K562 (cell line): ENCODE measurements around the gene POFUT2. TPM values are rescaled to one million over a fixed set of nuclear protein-coding genes. Genes with fewer than 3 reads are reported as not detected.

ENCODE experiments used
- ATAC-seq: fragments of 200-7000 bp; cut with Tn5 transposase; 3 replicates; pipeline ENCODE4 v1.9.1; 2020; ENCODE audit warnings: moderate library complexity
- BruUV-seq: library from RNA; stranded (reverse); fragments of 400-500 nt; replicated peaks from 2 replicates; lab custom pipeline; 2021; lab: Mats Ljungman, UMichigan
- CTCF ChIA-PET: fragments of 300-600 bp; formaldehyde crosslinking; extraction: SDS; loops from one replicate; lab custom pipeline; 2021; ENCODE audit warnings: low intra/inter-chr PET ratio; lab: Yijun Ruan, JAX
- POLR2A ChIA-PET: fragments of 300-600, 350-650 bp; sonication (Branson Sonifier 250); formaldehyde crosslinking; extraction: SDS; loops from one replicate; lab custom pipeline; 2021; ENCODE audit warnings: antibody characterized with exemption, inconsistent platforms; lab: Yijun Ruan, JAX
- DNase-seq, 4 experiments: peaks; one replicate each; pipeline versions ENCODE4 v3.0.0 to v3.0.0-alpha.2; 2011 to 2018; ENCODE audit warnings: low spot score in 3 of 4, mixed read lengths in 3 of 4; ENCODE audit errors: extremely low read depth in 1 of 4
- FAIRE-seq: peaks from 2 replicates; lab custom pipeline; 2011; peaks lifted over from hg19 to GRCh38; lab: Jason Lieb, UNC
- H2AFZ ChIP-seq: 2 replicates; pipeline ENCODE4 v1.6.0; 2011; ENCODE audit warnings: low read depth, low read length, control low read depth, inconsistent platforms
- H3K27ac ChIP-seq: fragments of 200-600 bp; 3 replicates; pipeline ENCODE4 v1.8.0; 2011; ENCODE audit warnings: low read depth, mild to moderate bottlenecking, control low read depth, inconsistent platforms, low read length, moderate library complexity, mixed read lengths; ENCODE audit errors: extremely low read depth
- H3K27me3 ChIP-seq, 2 experiments: fragments of 300-600 bp in 1 of 2; 2 replicates in 1 of 2; 3 replicates in 1 of 2; pipeline versions ENCODE4 v1.6.0 to v1.8.0; 2011; ENCODE audit warnings: inconsistent platforms in 2 of 2, low read length in 2 of 2, mild to moderate bottlenecking in 1 of 2, mixed read lengths in 1 of 2, moderate library complexity in 1 of 2; ENCODE audit not compliant: control insufficient read depth in 2 of 2, insufficient read depth in 2 of 2
- H3K36me3 ChIP-seq: fragments of 300-600 bp; 3 replicates; pipeline ENCODE4 v1.8.0; 2011; ENCODE audit warnings: mild to moderate bottlenecking, low read length, inconsistent platforms; ENCODE audit not compliant: control insufficient read depth, insufficient read depth
- H3K4me1 ChIP-seq, 2 experiments: fragments of 200-600 bp in 1 of 2; replicated peaks in 1 of 2; 2 replicates in 1 of 2; 3 replicates in 1 of 2; pipeline versions ENCODE4 v1.5.1 to v1.8.0; 2011; ENCODE audit warnings: inconsistent platforms in 2 of 2, low read length in 2 of 2, mild to moderate bottlenecking in 1 of 2, mixed read lengths in 1 of 2, moderate library complexity in 1 of 2; ENCODE audit not compliant: control insufficient read depth in 2 of 2, insufficient read depth in 2 of 2
- H3K4me2 ChIP-seq: 2 replicates; pipeline ENCODE4 v1.6.1; 2011; ENCODE audit warnings: low read length, control low read depth, inconsistent platforms, mixed read lengths; ENCODE audit not compliant: insufficient read depth
- H3K4me3 ChIP-seq: fragments of 200-600 bp; sonication (generic), shearing (Covaris generic); 2 replicates; pipeline ENCODE4 v1.5.1; 2016; ENCODE audit warnings: control low read depth, inconsistent platforms
- H3K79me2 ChIP-seq: fragments of 200-600 bp; 3 replicates; pipeline ENCODE4 v1.8.0; 2011; ENCODE audit warnings: low read length, inconsistent platforms; ENCODE audit not compliant: control insufficient read depth, insufficient read depth
- H3K9ac ChIP-seq, 2 experiments: 2 replicates each; pipeline versions ENCODE4 v1.6.0 to v1.6.1; 2011; ENCODE audit warnings: low read depth in 2 of 2, low read length in 2 of 2, control low read depth in 1 of 2, inconsistent platforms in 1 of 2, mild to moderate bottlenecking in 1 of 2, mixed read lengths in 1 of 2; ENCODE audit not compliant: insufficient read depth in 1 of 2
- H3K9me1 ChIP-seq: one replicate; pipeline ENCODE4 v1.6.0; 2011; ENCODE audit warnings: inconsistent platforms, mild to moderate bottlenecking, low read length, moderate library complexity; ENCODE audit not compliant: control insufficient read depth, insufficient read depth
- H3K9me3 ChIP-seq: replicated peaks from 2 replicates; pipeline ENCODE4 v1.5.1; 2011; ENCODE audit warnings: low read depth, low read length, inconsistent platforms; ENCODE audit not compliant: control insufficient read depth, insufficient read depth
- H4K20me1 ChIP-seq: replicated peaks from 2 replicates; pipeline ENCODE4 v1.6.1; 2011; ENCODE audit warnings: low read length, inconsistent platforms, mixed read lengths; ENCODE audit not compliant: control insufficient read depth, insufficient read depth
- HMG20B ChIP-seq: fragments of 250-450 bp; sonication (Bioruptor Pico); IDR thresholded peaks from 2 replicates; pipeline ENCODE4 v1.5.0; 2021; ENCODE audit warnings: mild to moderate bottlenecking
- KDM2B ChIP-seq: fragments of 250-450 bp; sonication (Bioruptor Pico); IDR thresholded peaks from 2 replicates; pipeline ENCODE4 v1.8.0; 2021; ENCODE audit warnings: mild to moderate bottlenecking, moderate library complexity
- MIER1 ChIP-seq: fragments of 450-650 bp; IDR thresholded peaks from 2 replicates; pipeline ENCODE4 v1.6.1; 2016; ENCODE audit warnings: antibody characterized with exemption, mild to moderate bottlenecking, low read depth
- NR1H2 ChIP-seq: sonication (generic); formaldehyde crosslinking; IDR thresholded peaks from 2 replicates; pipeline ENCODE4 v1.4.0; 2020; ENCODE audit warnings: mild to moderate bottlenecking, missing genetic modification reagents
- PTTG1 ChIP-seq: fragments of 450-650 bp; IDR thresholded peaks from 2 replicates; pipeline ENCODE4 v1.6.1; 2016; ENCODE audit warnings: low read depth, mild to moderate bottlenecking, missing genetic modification characterization, missing compliant biosample characterization
- RBM25 ChIP-seq: fragments of 200-400 bp; formaldehyde crosslinking; IDR thresholded peaks from 2 replicates; pipeline ENCODE4 v1.6.1; 2018; ENCODE audit warnings: low read length, low read depth, moderate library complexity; ENCODE audit not compliant: severe bottlenecking
- SIN3A ChIP-seq, 2 experiments: fragments of 150-350 bp in 1 of 2; IDR thresholded peaks; 2 replicates each; pipeline ENCODE4 v1.6.1; 2011 to 2016; ENCODE audit warnings: borderline replicate concordance in 2 of 2, low read depth in 2 of 2, low read length in 2 of 2, mild to moderate bottlenecking in 2 of 2, moderate library complexity in 2 of 2; ENCODE audit not compliant: control insufficient read depth in 1 of 2
- SP2 ChIP-seq: IDR thresholded peaks from 2 replicates; pipeline ENCODE4 v1.6.1; 2011; ENCODE audit warnings: mild to moderate bottlenecking, low read depth, low read length, moderate library complexity; ENCODE audit not compliant: poor library complexity, severe bottlenecking; ENCODE audit errors: extremely low read depth
- WHSC1 ChIP-seq: IDR thresholded peaks from one replicate; pipeline ENCODE4 v1.6.1; 2012; ENCODE audit warnings: low read length, control low read depth, inconsistent platforms
- ZNF717 ChIP-seq: fragments of 250-450 bp; sonication (Bioruptor Pico); IDR thresholded peaks from 2 replicates; pipeline ENCODE4 v1.5.0; 2021
- WGBS: fragments of 100-300 bp; shearing (Covaris generic); methylation state at CpG from one replicate; pipeline ENCODE4 v1.1.6; 2016; ENCODE audit warnings: low coverage, mixed read lengths; ENCODE audit not compliant: insufficient coverage; ENCODE audit errors: missing lambda C conversion rate; 5-methylcytosine and 5-hydroxymethylcytosine counted together
- in situ Hi-C: fragments of 300-500 bp; cut with MboI; formaldehyde crosslinking; loops from 4 replicates; pipeline ENCODE4 v1.15.0; 2018; ENCODE audit warnings: inconsistent platforms, mixed read lengths
- intact Hi-C: fragments of 100-400 bp; cut with micrococcal nuclease; formaldehyde crosslinking; loops from 2 replicates; pipeline ENCODE4 v1.14.2; 2022
- polyA plus RNA-seq, 8 experiments: library from polyadenylated mRNA; depleted of rRNA in 4 of 8; stranded (reverse) in 5 of 8; unstranded in 3 of 8; fragments of >200 nt; fragmentation: Nextera tagmentation in 2 of 8; fragmentation: Illumina TruSeq in 1 of 8; extraction: Ambion mirVana in 2 of 8; extraction: Trizol in 1 of 8; gene quantifications; 2 replicates each; pipeline versions ENCODE4 v1.2.1 to v1.2.3, GENCODE V29; 2011 to 2014; ENCODE audit warnings: inconsistent platforms in 1 of 8, missing spikeins in 1 of 8
- total RNA-seq, 7 experiments: library from RNA; depleted of rRNA in 6 of 7; stranded (reverse); fragments of >200 nt in 6 of 7; fragmentation: Illumina TruSeq in 2 of 7; extraction: Trizol in 2 of 7; gene quantifications; 2 replicates each; pipeline versions ENCODE4 v1.2.1 to v1.2.3, GENCODE V29; 2011 to 2021; ENCODE audit warnings: low replicate concordance in 1 of 7
- TF ChIP-seq, protein P1 (sequence below): fragments of 200-800 bp; sonication (Bioruptor generic); IDR thresholded peaks from 2 replicates; pipeline ENCODE4 v1.6.1; 2016; ENCODE audit warnings: missing genetic modification characterization, missing compliant biosample characterization
- TF ChIP-seq, protein P2 (sequence below): fragments of 450-650 bp; formaldehyde crosslinking; IDR thresholded peaks from 2 replicates; pipeline ENCODE4 v1.4.0; 2020; ENCODE audit warnings: mild to moderate bottlenecking, moderate library complexity
- TF ChIP-seq, protein P3 (sequence below): fragments of 250-450 bp; sonication (Bioruptor Pico); IDR thresholded peaks from 2 replicates; pipeline ENCODE4 v1.8.0; 2022; ENCODE audit warnings: inconsistent platforms, mild to moderate bottlenecking, moderate library complexity, borderline replicate concordance

Gene POFUT2
- total and polyA plus RNA-seq, 9 of the 15 experiments (the other 6 are each of a cell fraction or from before 2014, with no cell fraction given) = 1.1 to 24.2 (median 11.0) TPM

DNA sequence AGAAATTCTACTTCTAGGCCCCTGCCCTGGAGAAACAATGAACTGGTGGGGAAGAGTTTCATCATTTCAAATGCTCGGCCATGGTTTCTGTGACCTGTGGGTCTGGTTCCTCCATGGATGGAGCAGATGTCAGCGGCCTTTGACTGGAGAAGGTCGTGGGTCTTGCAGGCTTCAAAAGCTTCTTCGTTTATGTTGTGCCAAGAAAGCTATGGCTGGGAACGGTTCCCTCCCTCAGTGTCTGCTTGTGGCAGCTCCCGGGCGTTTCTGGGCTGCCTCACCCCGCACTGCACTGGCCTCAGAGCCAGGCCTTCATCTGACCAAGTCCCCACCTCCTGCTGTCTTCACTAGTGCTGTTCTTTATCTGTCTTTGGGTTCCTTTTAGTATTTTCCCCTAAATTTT, 46.4 kb upstream of the POFUT2 start:
- Histone ChIP-seq H3K4me3 (no peak overlapping the region), H2AFZ (no peak overlapping the region), H3K9me1 (no peaks in the 10 kb centered on the region), H3K36me3 (no peaks in the 10 kb centered on the region), H3K79me2 (no peaks in the 10 kb centered on the region), H3K9me3 (0 out of 2 replicates have a peak, but pooled peaks cover 2% of the 10 kb centered on the region), H3K4me1 (peaks cover 0 to 21% of the 10 kb centered on the region in 2 experiments; a peak in 1 of 5 replicates), H3K4me2 (no peak overlapping the region), H3K27ac (no peak overlapping the region), H3K27me3 (peaks cover 59 to 81% of the 10 kb centered on the region in 2 experiments), H4K20me1 (peaks cover 33% of the 10 kb centered on the region), H3K9ac (no peak overlapping the region)
- CTCF ChIA-PET = no interaction called here
- ATAC-seq = no peak
- FAIRE-seq = no peak
- in situ Hi-C loops = no loop called here
- POLR2A ChIA-PET = interaction anchor here (0.6 to 0.7 kb wide), 2 partner anchors 8 to 32 kb away, joined by 3 read pairs; no protein-coding TSS in a partner anchor
- no TSS peak for BruUV-seq
- intact Hi-C loops = no loop called here
- TF ChIP-seq MIER1 (no peak), RBM25 (no peak), SIN3A (IDR thresholded peaks at IDR 0.05; ENCODE audit: borderline replicate concordance in 2 of 2, control insufficient read depth in 1 of 2, low read depth in 2 of 2, low read length in 2 of 2) (no peak), WHSC1 (no peak), SP2 (no peak), NR1H2 (CRISPR knock-in tag) (no peak), PTTG1 (no peak), ZNF717 (CRISPR knock-in tag) (no peak), HMG20B (CRISPR knock-in tag) (no peak), KDM2B (CRISPR knock-in tag) (no peak)
- TF ChIP-seq, protein P1, sequence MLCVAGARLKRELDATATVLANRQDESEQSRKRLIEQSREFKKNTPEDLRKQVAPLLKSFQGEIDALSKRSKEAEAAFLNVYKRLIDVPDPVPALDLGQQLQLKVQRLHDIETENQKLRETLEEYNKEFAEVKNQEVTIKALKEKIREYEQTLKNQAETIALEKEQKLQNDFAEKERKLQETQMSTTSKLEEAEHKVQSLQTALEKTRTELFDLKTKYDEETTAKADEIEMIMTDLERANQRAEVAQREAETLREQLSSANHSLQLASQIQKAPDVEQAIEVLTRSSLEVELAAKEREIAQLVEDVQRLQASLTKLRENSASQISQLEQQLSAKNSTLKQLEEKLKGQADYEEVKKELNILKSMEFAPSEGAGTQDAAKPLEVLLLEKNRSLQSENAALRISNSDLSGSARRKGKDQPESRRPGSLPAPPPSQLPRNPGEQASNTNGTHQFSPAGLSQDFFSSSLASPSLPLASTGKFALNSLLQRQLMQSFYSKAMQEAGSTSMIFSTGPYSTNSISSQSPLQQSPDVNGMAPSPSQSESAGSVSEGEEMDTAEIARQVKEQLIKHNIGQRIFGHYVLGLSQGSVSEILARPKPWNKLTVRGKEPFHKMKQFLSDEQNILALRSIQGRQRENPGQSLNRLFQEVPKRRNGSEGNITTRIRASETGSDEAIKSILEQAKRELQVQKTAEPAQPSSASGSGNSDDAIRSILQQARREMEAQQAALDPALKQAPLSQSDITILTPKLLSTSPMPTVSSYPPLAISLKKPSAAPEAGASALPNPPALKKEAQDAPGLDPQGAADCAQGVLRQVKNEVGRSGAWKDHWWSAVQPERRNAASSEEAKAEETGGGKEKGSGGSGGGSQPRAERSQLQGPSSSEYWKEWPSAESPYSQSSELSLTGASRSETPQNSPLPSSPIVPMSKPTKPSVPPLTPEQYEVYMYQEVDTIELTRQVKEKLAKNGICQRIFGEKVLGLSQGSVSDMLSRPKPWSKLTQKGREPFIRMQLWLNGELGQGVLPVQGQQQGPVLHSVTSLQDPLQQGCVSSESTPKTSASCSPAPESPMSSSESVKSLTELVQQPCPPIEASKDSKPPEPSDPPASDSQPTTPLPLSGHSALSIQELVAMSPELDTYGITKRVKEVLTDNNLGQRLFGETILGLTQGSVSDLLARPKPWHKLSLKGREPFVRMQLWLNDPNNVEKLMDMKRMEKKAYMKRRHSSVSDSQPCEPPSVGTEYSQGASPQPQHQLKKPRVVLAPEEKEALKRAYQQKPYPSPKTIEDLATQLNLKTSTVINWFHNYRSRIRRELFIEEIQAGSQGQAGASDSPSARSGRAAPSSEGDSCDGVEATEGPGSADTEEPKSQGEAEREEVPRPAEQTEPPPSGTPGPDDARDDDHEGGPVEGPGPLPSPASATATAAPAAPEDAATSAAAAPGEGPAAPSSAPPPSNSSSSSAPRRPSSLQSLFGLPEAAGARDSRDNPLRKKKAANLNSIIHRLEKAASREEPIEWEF (CRISPR knock-in tag) = no peak
- TF ChIP-seq, protein P2, sequence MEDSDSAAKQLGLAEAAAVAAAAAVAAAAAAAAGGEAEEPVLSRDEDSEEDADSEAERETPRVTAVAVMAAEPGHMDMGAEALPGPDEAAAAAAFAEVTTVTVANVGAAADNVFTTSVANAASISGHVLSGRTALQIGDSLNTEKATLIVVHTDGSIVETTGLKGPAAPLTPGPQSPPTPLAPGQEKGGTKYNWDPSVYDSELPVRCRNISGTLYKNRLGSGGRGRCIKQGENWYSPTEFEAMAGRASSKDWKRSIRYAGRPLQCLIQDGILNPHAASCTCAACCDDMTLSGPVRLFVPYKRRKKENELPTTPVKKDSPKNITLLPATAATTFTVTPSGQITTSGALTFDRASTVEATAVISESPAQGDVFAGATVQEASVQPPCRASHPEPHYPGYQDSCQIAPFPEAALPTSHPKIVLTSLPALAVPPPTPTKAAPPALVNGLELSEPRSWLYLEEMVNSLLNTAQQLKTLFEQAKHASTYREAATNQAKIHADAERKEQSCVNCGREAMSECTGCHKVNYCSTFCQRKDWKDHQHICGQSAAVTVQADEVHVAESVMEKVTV (CRISPR knock-in tag) = no peak
- TF ChIP-seq, protein P3, sequence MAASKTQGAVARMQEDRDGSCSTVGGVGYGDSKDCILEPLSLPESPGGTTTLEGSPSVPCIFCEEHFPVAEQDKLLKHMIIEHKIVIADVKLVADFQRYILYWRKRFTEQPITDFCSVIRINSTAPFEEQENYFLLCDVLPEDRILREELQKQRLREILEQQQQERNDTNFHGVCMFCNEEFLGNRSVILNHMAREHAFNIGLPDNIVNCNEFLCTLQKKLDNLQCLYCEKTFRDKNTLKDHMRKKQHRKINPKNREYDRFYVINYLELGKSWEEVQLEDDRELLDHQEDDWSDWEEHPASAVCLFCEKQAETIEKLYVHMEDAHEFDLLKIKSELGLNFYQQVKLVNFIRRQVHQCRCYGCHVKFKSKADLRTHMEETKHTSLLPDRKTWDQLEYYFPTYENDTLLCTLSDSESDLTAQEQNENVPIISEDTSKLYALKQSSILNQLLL = no peak
- no peak for DNase-seq
- WGBS = 2% methylated on average over 8 of the region's 8 CpGs
